Activated CD8-positive, alpha-beta memory T cell treated with anti-CD3 and anti-CD28 coated beads for 36 hours (primary cell): ENCODE measurements around the gene ATP1B4. TPM values are rescaled to one million over a fixed set of nuclear protein-coding genes. Genes with fewer than 3 reads are reported as not detected.
"Not testable (repeated sequence)": the region's sequence is repeated elsewhere in the genome, so short reads cannot be mapped to it uniquely, and the experiment has no call there.

ENCODE experiments used
- CTCF ChIA-PET: fragments of 350-600 bp; sonication (Branson Sonifier 250); formaldehyde crosslinking; loops from one replicate; lab custom pipeline; 2021; ENCODE audit warnings: antibody characterized with exemption; lab: Charles Lee
- POLR2A ChIA-PET: fragments of 350-600 bp; sonication (Branson Sonifier 250); formaldehyde crosslinking; loops from one replicate; lab custom pipeline; 2021; ENCODE audit warnings: antibody characterized with exemption; lab: Charles Lee
- total RNA-seq, 2 experiments: library from RNA; stranded (reverse); gene quantifications; one replicate each; pipeline ENCODE4 v1.2.3, GENCODE V29; 2021

The ATP1B4 gene
- total RNA-seq: not detected

- CTCF ChIA-PET: no interaction called here
- POLR2A ChIA-PET: no interaction called here
Observed at GRCh38 chrX:120361764-120362305, at the start of gene ATP1B4. TSS of gene ATP1B4 (plus strand) at chrX:120362089. CDS start at chrX:120362169, 80 bp downstream.

GRCh38 chrX:120315776-120316175, 46.1 kb upstream of the ATP1B4 start:
- ChIA-PET POLR2A (no interaction called here), CTCF (no interaction called here)

GRCh38 chrX:120316587-120317283, 45.2 kb upstream of the ATP1B4 start:
- ChIA-PET POLR2A (no interaction called here), CTCF (no interaction called here)

- POLR2A ChIA-PET: no interaction called here
- CTCF ChIA-PET: interaction anchor here (1.6 kb wide), 1 partner anchor 9 kb away, joined by 4 read pairs; no protein-coding TSS in a partner anchor
Observed at GRCh38 chrX:120318411-120318810, 43.5 kb upstream of the ATP1B4 start.

- ChIA-PET POLR2A (no interaction called here), CTCF (no interaction called here)
Observed at GRCh38 chrX:120321520-120322281, 40.2 kb upstream of the ATP1B4 start.

GRCh38 chrX:120331116-120331515, 30.8 kb upstream of the ATP1B4 start:
- ChIA-PET CTCF (no interaction called here), POLR2A (no interaction called here)

- ChIA-PET CTCF (no interaction called here), POLR2A (no interaction called here)
Observed at GRCh38 chrX:120332394-120332793, 29.5 kb upstream of the ATP1B4 start.

- CTCF ChIA-PET: no interaction called here
- POLR2A ChIA-PET: no interaction called here
Observed at GRCh38 chrX:120334151-120334550, 27.7 kb upstream of the ATP1B4 start.

GRCh38 chrX:120334603-120335002, 27.3 kb upstream of the ATP1B4 start:
- CTCF ChIA-PET: no interaction called here

GRCh38 chrX:120335289-120335688, 26.6 kb upstream of the ATP1B4 start:
- POLR2A ChIA-PET: no interaction called here
- CTCF ChIA-PET: no interaction called here

More at GRCh38 chrX:120334603-120335002, 27.3 kb upstream of the ATP1B4 start:
- POLR2A ChIA-PET: no interaction called here

GRCh38 chrX:120336899-120337298, 25.0 kb upstream of the ATP1B4 start:
- CTCF ChIA-PET: no interaction called here
- POLR2A ChIA-PET: no interaction called here

- CTCF ChIA-PET, POLR2A ChIA-PET: not testable (repeated sequence)
Observed at GRCh38 chrX:120344566-120344965, 17.3 kb upstream of the ATP1B4 start.

- POLR2A ChIA-PET: no interaction called here
- CTCF ChIA-PET: no interaction called here
Observed at GRCh38 chrX:120350450-120351138, 11.3 kb upstream of the ATP1B4 start.

- POLR2A ChIA-PET: no interaction called here
Observed at GRCh38 chrX:120356084-120356483, 5.8 kb upstream of the ATP1B4 start.

GRCh38 chrX:120357186-120357585, 4.7 kb upstream of the ATP1B4 start:
- ChIA-PET POLR2A (no interaction called here), CTCF (no interaction called here)

More at GRCh38 chrX:120356084-120356483, 5.8 kb upstream of the ATP1B4 start:
- CTCF ChIA-PET: no interaction called here

GRCh38 chrX:120358737-120359456, 3.0 kb upstream of the ATP1B4 start:
- ChIA-PET CTCF (no interaction called here), POLR2A (no interaction called here)

- ChIA-PET POLR2A (no interaction called here), CTCF (no interaction called here)
Observed at GRCh38 chrX:120365320-120365719, 3.4 kb downstream of the ATP1B4 start.

GRCh38 chrX:120365968-120366367, 4.1 kb downstream of the ATP1B4 start:
- ChIA-PET CTCF (no interaction called here), POLR2A (no interaction called here)

- ChIA-PET CTCF (no interaction called here), POLR2A (no interaction called here)
Observed at GRCh38 chrX:120366794-120367193, 4.9 kb downstream of the ATP1B4 start.
